SIG-M5 (cell line): ENCODE measurements around the gene CACNA1B.
"Not testable (repeated sequence)": the region's sequence is repeated elsewhere in the genome, so short reads cannot be mapped to it uniquely, and the experiment has no call there.

Source experiments
- DNase-seq: peaks from one replicate; lab custom pipeline; 2025; lab: John Stamatoyannopoulos, UW

Gene CACNA1B

DNA sequence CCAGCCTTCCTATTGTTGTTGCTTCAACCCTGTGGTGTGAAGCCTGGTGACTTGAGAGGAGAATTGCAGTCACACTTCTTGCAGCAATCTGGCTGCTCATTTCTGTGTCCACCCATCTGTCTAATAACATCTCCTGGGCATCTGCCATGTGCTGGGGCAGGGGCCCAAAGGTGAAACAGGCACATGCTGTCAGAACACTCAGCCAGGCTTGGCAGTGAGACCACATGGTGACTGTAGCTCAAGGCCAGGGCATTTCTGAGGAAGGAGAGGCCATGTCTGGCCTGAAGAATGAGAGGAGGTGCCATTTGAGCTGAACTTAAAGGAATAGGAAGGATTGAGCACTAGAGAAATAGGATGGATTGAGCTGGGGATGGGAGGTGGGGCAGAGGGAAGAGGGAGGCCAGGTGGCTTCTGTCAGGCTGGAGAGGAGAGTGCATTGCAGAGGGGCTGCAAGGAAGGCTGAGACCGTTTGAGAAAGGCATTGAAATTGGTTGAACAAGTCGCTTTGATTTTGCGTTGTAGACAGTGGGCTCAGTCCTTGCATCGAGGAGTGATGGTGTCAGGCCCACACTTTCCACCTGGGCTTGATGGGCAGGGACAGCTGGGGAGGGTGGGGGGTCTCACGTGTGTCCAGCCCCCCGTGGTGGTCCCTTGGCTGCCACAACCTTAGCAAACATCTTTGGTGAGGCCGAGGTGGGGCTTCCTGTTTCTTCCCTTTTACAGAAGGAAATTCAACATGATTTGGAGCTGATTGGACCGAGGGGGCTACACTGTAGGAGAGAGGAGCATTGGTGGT, 222.4 kb downstream of the CACNA1B start:
- DNase-seq: no peak

- DNase-seq: no peak
Observed at GRCh38 chr9:138100711-138101350, 223.2 kb downstream of the CACNA1B start.

- no peak for DNase-seq
Observed at GRCh38 chr9:138101444-138102234, 224.1 kb downstream of the CACNA1B start.

- no peak for DNase-seq
Observed at GRCh38 chr9:138102246-138103051, 224.9 kb downstream of the CACNA1B start.

GRCh38 chr9:138103111-138103848, 225.7 kb downstream of the CACNA1B start:
- DNase-seq: no peak

GRCh38 chr9:138103849-138104206, 226.2 kb downstream of the CACNA1B start:
- DNase-seq: no peak

DNA sequence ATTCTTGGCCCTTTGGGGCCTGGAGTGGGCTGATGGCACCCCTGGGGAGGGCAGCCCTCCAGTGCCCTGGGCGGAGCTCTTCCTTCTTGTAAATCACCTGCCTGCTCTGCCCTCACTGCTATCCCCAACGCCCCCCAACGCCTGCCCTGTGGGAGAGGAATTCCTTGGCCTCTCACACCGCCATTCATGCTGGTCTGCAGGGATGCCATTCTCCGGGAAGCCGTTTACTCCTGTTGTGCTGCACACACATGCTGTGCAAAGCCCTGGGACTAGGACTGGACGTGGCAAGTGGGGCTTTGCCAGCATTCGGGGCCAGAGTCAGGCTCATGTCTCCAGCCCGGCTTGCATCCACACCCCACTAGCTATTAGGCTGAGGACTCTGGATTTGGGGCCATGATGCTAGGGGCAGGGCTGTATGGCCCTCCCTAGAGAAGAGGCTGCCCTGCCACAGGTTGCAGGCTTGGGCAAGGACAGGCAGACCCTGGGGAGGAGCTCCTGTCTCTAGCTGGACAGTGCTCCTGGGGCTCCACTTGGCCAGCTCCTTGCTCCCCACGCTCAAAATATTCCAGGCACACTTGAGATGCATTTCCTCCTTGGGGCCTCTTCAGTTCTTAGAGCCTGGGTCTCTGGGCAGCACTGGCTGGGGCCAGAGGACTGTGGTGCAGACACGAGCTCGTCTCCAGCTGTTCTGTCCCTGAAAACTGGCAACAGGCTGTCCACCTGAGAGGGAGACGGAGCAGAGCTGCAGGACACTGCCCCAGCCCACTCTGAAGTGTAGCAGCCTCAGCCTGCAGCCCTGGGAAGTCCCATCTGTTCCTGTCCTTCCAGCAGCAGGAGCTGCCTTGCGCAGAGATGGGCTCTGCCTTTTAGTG, 226.9 kb downstream of the CACNA1B start:
- no peak for DNase-seq

GRCh38 chr9:138105123-138105415, 227.5 kb downstream of the CACNA1B start:
- no peak for DNase-seq

- no peak for DNase-seq
Observed at GRCh38 chr9:138105561-138106505, 228.3 kb downstream of the CACNA1B start.

GRCh38 chr9:138107039-138107438, 229.5 kb downstream of the CACNA1B start:
- not testable (repeated sequence) for DNase-seq

DNA sequence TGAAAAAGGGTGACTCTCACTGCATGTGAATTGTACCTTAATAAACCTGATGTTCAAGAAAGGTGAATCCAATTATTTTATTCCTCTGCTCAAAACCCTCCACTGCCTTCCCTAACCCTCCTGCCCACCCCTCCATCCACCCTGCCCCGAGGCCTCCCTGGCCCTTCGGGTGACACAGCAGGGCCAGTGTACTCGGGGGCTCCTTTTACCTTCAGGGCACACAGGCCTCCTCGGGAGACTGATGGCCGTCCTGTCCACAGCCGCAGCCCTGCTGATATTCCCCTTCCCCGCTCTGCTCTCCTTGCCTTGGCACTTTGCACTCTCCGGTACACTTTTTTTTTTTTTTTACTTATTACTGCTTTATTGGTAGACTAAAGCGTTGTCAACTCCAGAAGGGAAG, 234.0 kb downstream of the CACNA1B start:
- no peak for DNase-seq

- no peak for DNase-seq
Observed at GRCh38 chr9:138112090-138112748, 234.6 kb downstream of the CACNA1B start.

DNA sequence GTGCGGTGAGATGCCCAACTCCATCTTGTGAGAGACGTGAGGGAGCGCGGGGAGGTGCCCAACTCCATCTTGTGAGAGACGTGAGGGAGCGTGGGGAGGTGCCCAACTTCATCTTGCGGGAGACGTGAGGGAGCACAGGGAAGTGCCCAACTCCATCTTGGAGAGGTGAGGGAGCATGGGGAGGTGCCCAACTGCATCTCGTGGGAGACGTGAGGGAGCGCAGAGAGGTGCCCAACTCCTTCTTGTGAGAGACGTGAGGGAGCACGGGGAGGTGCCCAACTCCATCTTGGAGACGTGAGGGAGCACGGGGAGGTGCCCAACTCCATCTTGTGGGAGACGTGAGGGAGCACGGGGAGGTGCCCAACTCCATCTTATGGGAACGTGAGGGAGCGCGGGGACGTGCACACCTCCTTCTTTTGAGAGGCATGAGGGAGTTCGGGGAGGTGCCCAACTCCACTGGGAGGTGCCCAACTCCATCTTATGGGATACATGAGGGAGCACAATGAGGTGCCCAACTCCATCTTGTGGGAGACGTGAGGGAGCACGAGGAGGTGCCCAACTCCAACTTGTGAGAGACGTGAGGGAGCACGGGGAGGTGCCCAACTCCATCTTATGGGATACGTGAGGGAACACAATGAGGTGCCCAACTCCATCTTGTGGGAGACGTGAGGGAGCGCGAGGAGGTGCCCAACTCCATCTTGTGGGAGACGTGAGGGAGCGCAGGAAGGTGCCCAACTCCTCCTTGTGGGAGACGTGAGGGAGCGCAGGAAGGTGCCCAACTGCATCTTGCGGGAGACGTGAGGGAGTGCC, 235.4 kb downstream of the CACNA1B start:
- DNase-seq: no peak

- DNase-seq: not testable (repeated sequence)
Observed at GRCh38 chr9:138113701-138114325, 236.2 kb downstream of the CACNA1B start.

GRCh38 chr9:138114501-138115245, 237.1 kb downstream of the CACNA1B start:
- no peak for DNase-seq

DNA sequence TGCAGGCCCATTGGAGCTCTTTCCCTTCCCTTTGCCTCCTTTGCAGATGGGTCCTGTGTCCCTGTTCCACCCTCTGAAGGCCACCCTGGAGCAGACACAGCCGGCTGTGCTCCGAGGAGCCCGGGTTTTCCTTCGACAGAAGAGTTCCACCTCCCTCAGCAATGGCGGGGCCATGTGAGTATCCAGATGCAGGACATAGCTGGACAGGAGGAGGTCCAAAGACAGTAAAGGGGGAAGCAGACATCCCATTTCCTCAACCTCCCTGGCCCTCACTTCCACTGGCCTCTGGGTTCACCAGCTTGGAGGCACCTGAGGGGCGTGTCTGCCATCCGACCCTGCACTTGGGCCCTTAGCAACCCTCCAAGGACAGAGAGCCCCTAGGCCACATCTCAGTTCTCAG, 237.9 kb downstream of the CACNA1B start:
- DNase-seq: no peak

GRCh38 chr9:138116521-138116920, 238.9 kb downstream of the CACNA1B start:
- DNase-seq: no peak
